Pancreas (tissue), 10 donors: Measurements from ENCODE around the gene GRIP2. TPM values are rescaled to one million over a fixed set of nuclear protein-coding genes. Genes with fewer than 3 reads are reported as not detected.

Source experiments
- ATAC-seq, 4 donors: fragments of 200-7000 bp; cut with Tn5 transposase; one replicate each; pipeline versions ENCODE4 v1.8.0 to v1.9.1; 2020; ENCODE audit warnings: mild to moderate bottlenecking in 4 of 4, moderate library complexity in 4 of 4
- DNase-seq, 6 donors: peaks; one replicate each; pipeline ENCODE4 v3.0.0-alpha.2; 2020
- FAIRE-seq: peaks from 2 replicates; lab custom pipeline; 2012; peaks lifted over from hg19 to GRCh38; lab: Jason Lieb, UNC
- H3K27ac ChIP-seq, 4 donors: fragments of 200-600 bp; sonication (generic); 1 replicate in 3 of 4; 2 replicates in 1 of 4; pipeline versions ENCODE4 v1.5.0 to v1.8.0; 2020
- H3K27me3 ChIP-seq, 4 donors: fragments of 200-600 bp; one replicate each; pipeline ENCODE4 v1.8.0; 2021
- H3K36me3 ChIP-seq, 3 donors: fragments of 200-600 bp; sonication (generic) in 1 of 3; one replicate each; pipeline versions ENCODE4 v1.5.0 to v1.8.0; 2020 to 2021
- H3K4me1 ChIP-seq, 3 donors: fragments of 200-600 bp; one replicate each; pipeline ENCODE4 v1.8.0; 2021
- H3K4me3 ChIP-seq, 4 donors: fragments of 200-600 bp; sonication (generic) in 2 of 4; one replicate each; pipeline versions ENCODE4 v1.5.0 to v1.8.0; 2020 to 2021
- H3K9me3 ChIP-seq, 4 donors: fragments of 200-600 bp; one replicate each; pipeline ENCODE4 v1.8.0; 2021
- CTCF ChIP-seq, 4 donors: fragments of 200-600 bp; sonication (generic) in 3 of 4; IDR thresholded peaks; one replicate each; pipeline versions ENCODE4 v1.5.0 to v1.8.0; 2021; ENCODE audit warnings: antibody characterized with exemption in 4 of 4
- WGBS, 2 donors: extraction: QIAGEN DNeasy Blood & Tissue Kit; methylation state at CpG; one replicate each; pipeline ENCODE4 v1.1.7; 2013; 5-methylcytosine and 5-hydroxymethylcytosine counted together
- intact Hi-C, 3 donors: fragments of 100-400 bp; cut with DNase I; formaldehyde crosslinking; loops; one replicate each; pipeline versions ENCODE4 v1.11.1 to v1.14.2; 2022
- polyA plus RNA-seq, 2 donors: library from polyadenylated mRNA; stranded (reverse); fragments of 200-250 nt; gene quantifications; one replicate each; pipeline ENCODE4 v1.2.3, GENCODE V29; 2013
- total RNA-seq, 6 donors: library from RNA; stranded (reverse); fragmentation: NEBNext Ultra II Directional in 4 of 6; extraction: Animal tissue kit (Norgen Biotek cat#: 25700) in 4 of 6; gene quantifications; one replicate each; pipeline versions ENCODE4 v1.2.1 to v1.2.4, GENCODE V29; 2021 to 2023
- donor health status: healthy with polysubstance abuse.
- donor health status: DM: no; HTN: no; CAD: no; lungs with moderate emphysema.
- donor health status: DM: no; HTN: no; CAD: no.
- donor health status: control.
- donor health status: control.
- donor health status: Bipolar disorder and iron deficiency.
- donor health status: DM: yes; HTN: yes; CAD: no.
- donor health status: DM: no; HTN: no; CAD: no.
- donor health status: DM: no; HTN: no; CAD: no.
- donor health status: DM: yes; HTN: yes; CAD: no.

GRIP2 gene
- total and polyA plus RNA-seq, 8 donors, result 0.16 to 0.94 (median 0.35) TPM

DNA sequence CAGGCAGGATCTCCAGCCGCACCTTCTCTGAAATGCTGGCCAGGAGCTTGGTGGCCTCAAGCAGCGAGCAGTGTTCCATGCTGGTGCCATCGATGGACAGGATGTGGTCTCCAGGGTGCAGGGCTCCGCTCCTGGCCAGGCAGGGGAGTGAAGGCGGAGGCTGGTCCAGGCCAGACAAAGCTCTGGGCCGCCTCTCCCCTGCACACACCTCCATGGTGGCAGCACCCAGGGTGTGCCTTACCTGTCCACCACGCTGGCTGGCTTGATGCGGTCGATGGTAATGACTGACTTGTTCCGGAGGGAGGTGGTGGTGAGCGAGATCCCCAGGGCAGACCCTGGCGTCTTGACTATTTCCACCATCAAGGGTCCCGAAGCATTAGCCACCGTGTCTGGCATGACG, 20.0 kb downstream of the GRIP2 start:
- Histone ChIP-seq H3K27me3 (no peaks in the 10 kb centered on the region), H3K27ac (no peak overlapping the region), H3K4me3 (no peak overlapping the region), H3K36me3 (no peaks in the 10 kb centered on the region), H3K9me3 (no peaks in the 10 kb centered on the region), H3K4me1 (no peaks in the 10 kb centered on the region)
- FAIRE-seq, result no peak
- no peak for ATAC-seq
- 86 to 87% methylated on average over 15 of the region's 15 CpGs for WGBS, 2 donors
- no peak for TF ChIP-seq CTCF (IDR thresholded peaks at IDR 0.05)
- peak in 1 of 6 donors; percentile 44 for DNase-seq
- intact Hi-C loops, result no loop called here

- H3K36me3 ChIP-seq, result no peaks in the 10 kb centered on the region
- no peak for FAIRE-seq
- no peak for ATAC-seq
- TF ChIP-seq CTCF (IDR thresholded peaks at IDR 0.05), result no peak
- H3K4me3 ChIP-seq, result no peak overlapping the region
- intact Hi-C loops, result no loop called here
- H3K4me1 ChIP-seq, result no peaks in the 10 kb centered on the region
- DNase-seq, result peak in 1 of 6 donors; percentile 17
- no peak overlapping the region for H3K27ac ChIP-seq
- WGBS, 2 donors, result 69% methylated on average over 1 of the region's 1 CpG
- H3K9me3 ChIP-seq, result no peaks in the 10 kb centered on the region
- H3K27me3 ChIP-seq, result no peaks in the 10 kb centered on the region
These were observed 20.7 kb downstream of the GRIP2 start for GRCh38 chr3:14519406-14519805.

- H3K4me3 ChIP-seq, result no peak overlapping the region
- H3K27me3 ChIP-seq, result no peaks in the 10 kb centered on the region
- no peaks in the 10 kb centered on the region for H3K9me3 ChIP-seq
- WGBS, 2 donors, result 92 to 93% methylated on average over 11 of the region's 11 CpGs
- DNase-seq (no peak), ATAC-seq (no peak), FAIRE-seq (no peak)
- intact Hi-C loops, result no loop called here
- no peaks in the 10 kb centered on the region for H3K4me1 ChIP-seq
- no peak overlapping the region for H3K27ac ChIP-seq
- H3K36me3 ChIP-seq, result no peaks in the 10 kb centered on the region
- no peak for TF ChIP-seq CTCF (IDR thresholded peaks at IDR 0.05)
These were observed 21.2 kb downstream of the GRIP2 start for GRCh38 chr3:14518893-14519292.

GRCh38 chr3:14518432-14518802, 21.7 kb downstream of the GRIP2 start:
- Histone ChIP-seq H3K4me3 (no peak overlapping the region), H3K36me3 (no peaks in the 10 kb centered on the region), H3K27me3 (no peaks in the 10 kb centered on the region), H3K9me3 (no peaks in the 10 kb centered on the region), H3K27ac (no peak overlapping the region), H3K4me1 (no peaks in the 10 kb centered on the region)
- TF ChIP-seq CTCF (IDR thresholded peaks at IDR 0.05), result no peak
- FAIRE-seq, result no peak
- 80 to 81% methylated on average over 7 of the region's 7 CpGs for WGBS, 2 donors
- peak in 1 of 6 donors; percentile 45 for DNase-seq
- ATAC-seq, result no peak
- intact Hi-C loops, result no loop called here

- 83 to 87% methylated on average over 22 of the region's 22 CpGs for WGBS, 2 donors
- no peak for FAIRE-seq
- Histone ChIP-seq H3K36me3 (no peaks in the 10 kb centered on the region), H3K4me3 (no peak overlapping the region), H3K27me3 (no peaks in the 10 kb centered on the region), H3K9me3 (no peaks in the 10 kb centered on the region), H3K4me1 (no peaks in the 10 kb centered on the region), H3K27ac (no peak overlapping the region)
- ATAC-seq, result no peak
- peak in 1 of 6 donors; percentile 49 for DNase-seq
- TF ChIP-seq CTCF (IDR thresholded peaks at IDR 0.05), result no peak
- intact Hi-C loops, result no loop called here
These were observed 22.3 kb downstream of the GRIP2 start for GRCh38 chr3:14517601-14518431.
